NCI-H345 (cell line): ENCODE results near the gene FAM110D.

ENCODE experiments used
- DNase-seq: peaks from one replicate; lab custom pipeline; 2025; lab: John Stamatoyannopoulos, UW

FAM110D gene

DNA sequence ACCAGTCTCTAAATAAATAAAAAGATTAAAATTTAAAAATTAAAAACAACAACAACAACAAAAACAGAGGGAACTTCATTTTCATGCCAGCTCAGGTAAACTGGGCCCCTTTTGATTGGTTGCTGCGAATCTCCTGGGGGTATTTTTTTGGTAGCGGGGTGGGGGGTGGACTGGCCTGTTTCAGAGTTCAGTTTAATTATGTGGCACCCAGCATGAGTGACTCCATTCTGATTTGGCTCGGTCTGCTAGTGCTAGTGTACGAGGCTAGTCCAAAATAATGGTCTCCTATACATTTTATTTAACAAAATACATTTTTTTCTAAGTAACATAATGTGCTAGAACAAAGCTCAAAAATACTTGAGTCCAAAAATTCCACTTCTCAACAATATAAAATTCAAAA, 29.1 kb upstream of the FAM110D start:
- no peak for DNase-seq

DNA sequence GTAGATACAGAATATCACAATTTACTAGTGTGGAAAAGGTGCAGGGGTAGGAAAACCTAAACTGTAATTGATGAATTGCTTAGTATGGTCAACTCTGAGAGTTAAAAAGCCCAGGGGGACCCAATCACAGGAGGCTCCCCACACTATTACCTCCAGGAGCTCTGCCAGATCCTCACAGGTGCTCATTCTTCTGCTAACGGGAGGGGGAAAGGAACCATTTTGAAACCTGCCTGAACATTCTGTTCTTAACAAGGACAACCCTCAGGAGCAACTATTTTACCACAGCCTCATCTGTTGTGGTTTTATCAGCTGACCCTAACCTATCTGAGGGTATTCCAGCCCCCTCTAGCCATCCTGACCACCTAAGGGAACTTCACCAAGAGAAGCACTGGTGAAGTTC, 28.2 kb upstream of the FAM110D start:
- no peak for DNase-seq

DNA sequence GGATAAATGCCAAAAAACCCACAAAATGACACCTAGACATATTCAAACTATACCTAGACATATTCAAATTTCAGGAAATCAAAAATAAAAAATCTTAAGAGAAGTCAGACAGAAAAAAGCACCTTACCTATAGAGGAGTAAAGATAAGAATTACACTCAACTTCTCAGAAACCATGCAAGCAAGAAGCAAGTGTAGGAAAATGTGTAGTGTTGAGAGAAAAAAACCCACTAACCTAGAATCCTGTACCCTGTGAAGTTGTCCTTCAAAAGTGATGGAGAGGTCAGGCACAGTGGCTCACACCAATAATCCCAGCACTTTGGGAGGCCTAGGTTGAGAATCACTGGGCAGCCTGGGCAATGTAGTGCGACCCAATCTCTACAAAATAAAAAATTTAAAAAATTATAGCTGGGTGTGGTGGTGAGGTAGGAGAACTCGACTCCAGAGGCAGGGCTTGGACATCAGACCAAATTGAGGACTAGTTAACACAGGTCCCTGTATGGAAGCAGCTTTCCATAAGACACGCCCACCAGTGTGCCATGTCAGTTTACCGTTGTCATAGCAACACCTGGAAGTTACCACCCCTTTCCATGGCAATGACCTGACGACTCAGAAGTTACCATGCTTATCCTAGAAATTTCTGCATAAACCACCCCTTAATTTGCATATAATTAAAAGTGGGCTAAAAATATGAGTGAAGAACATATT, 26.6 kb upstream of the FAM110D start:
- DNase-seq: no peak

DNA sequence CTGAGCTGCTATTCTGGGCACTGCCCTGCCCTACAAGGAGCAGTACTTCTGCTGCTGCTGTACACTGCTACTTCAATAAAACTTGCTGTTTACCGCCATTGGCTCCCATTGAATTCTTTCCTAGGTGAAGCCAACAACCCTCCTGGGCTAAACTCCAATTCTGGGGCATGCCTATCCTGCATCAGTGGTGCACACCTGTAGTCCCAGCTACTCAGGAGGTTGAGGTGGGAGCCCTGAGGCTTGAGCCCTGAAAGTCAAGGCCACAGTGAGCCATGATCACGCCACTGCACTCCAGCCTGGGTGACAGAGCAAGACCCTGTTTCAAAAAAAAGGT, 26.1 kb upstream of the FAM110D start:
- DNase-seq: no peak

DNA sequence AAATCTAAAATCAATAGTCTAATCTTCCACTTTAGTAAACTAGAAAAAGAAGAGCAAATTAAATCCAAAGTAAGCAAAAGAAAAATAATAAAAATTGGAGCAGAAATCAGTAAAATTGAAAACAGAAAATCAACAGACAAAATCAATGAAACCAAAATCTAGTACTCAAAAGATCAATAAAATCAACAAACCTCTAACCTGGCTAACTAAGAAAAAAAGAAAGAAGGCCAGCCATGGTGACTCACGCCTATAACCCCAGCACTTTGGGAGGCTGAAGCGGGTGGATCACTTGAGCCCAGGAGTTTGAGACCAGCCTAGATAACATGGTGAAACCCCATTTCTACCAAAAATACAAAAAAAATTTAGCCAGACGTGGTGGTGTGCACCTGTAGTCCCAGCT, 24.4 kb upstream of the FAM110D start:
- DNase-seq: no peak

DNA sequence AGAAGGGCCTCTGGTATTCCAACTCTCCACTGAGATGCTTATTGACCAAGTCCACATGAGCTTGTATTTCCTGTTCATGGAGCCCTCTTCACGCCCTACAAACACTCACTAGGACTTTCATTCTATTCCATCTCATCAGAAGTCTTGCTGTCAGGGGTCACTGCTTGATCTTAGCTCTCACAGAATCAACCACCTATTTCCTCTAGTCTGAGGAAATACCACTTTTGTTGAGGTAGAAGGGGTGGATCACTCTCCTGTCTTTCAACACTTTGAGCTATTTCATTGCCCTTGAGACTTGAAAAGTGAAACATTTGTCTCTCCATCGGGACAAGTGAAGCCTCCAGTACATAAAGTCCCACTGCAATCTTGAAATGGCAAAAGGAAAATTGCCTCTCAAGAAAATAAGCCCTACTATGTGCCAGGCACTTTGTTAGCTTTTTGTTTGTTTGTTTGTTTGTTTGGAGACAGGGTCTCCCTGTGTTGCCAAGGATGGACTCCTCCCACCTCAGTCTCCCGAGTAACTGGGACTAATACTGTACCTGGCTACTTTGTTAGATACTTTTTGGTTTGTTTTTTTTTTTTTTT, 19.8 kb upstream of the FAM110D start:
- no peak for DNase-seq

DNA sequence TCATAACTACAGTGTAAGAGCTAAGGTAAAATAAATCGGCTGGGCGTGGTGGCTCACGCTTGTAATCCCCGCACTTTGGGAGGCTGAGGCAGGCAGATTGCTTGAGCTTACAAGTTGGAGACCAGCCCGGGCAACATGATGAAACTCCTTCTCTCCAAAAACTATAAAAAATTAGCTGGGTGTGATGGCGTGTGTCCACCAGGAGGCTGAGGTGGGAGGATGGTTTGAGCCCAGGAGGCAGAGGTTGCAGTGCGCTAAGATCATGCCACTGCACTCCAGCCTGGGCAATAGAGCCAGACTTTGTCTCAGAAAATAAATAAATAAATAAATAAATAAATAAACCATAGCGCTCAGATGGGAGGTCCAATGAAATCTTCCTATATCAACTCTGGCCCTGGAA, 16.7 kb upstream of the FAM110D start:
- DNase-seq: no peak

DNA sequence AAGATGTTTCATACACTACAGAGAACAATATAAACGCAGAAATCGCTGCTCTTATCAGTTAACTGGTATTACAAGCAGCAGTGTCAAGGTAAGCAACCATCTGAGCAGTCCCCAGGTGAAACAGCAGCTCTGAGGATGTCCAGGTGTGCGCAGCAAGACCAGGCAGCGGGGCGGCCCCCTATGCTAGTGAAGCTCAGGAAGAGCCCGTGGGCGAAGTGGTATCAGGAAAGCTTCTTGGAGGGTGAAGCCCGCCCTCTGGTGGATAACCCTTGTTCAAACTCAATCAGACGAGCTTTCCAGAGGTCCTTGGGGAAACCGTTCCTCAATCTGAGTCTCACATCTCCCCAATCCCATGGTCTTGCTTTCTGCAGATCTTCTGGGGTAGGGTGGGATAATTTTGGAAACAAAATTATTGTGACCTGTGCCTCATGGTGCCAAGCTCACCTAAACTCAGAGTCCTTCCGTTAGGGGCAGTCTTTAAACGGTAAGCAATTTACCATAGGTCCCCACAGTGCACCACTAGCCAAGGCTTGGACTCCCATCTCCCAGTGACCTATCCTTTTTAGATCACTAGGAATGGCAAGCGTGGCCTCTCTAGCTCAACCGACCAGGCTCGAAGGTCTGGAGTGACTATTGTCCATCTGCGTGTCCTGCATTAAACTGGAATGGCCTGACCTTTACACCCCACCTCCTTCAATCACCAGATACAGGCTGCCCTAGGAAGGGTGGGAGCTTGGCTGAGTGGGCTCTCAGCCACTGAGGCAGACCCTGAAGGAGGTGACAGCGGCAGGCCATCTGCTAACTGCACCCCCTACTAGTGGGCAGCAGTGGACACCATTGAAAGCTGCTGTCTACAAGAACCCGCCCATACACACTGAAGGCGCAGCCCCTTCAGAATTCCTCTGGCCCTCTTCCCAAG, 13.6 kb upstream of the FAM110D start:
- DNase-seq: peak; percentile 90

DNA sequence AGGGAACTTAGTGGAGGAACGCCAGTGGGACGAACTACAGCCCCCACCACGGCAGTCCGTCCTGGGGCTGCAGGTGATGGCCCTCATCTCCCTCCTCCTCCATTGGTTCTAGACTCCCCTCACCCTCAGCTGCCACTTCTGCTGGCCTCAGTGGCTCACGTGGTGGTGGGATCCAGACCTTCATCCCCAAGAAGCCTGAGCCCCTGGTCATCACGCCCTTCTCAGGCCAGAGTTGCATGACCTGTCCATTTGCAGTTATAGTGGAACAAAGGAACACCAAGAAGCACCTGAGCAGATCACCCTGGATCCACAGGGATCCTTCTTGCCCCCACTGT, 13.0 kb upstream of the FAM110D start:
- DNase-seq: no peak

DNA sequence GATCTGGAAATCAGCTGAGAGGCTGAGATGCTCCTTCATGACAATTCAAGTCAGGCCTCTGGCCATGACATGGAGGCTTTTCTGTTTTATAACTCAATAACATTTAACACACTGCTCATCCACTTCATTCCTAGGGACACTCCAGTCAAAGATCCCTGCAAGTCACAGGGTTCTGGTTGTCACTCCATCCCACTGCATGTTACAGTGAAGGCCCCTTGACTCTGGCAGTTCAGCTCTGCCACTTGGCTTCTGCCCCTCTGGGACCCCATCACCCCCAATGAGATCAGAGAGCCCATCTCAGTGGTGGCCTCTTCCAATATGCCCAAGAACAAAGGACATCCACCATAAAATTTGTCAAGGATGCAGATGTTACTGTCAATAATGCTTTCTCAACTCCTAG, 10.0 kb upstream of the FAM110D start:
- no peak for DNase-seq

DNA sequence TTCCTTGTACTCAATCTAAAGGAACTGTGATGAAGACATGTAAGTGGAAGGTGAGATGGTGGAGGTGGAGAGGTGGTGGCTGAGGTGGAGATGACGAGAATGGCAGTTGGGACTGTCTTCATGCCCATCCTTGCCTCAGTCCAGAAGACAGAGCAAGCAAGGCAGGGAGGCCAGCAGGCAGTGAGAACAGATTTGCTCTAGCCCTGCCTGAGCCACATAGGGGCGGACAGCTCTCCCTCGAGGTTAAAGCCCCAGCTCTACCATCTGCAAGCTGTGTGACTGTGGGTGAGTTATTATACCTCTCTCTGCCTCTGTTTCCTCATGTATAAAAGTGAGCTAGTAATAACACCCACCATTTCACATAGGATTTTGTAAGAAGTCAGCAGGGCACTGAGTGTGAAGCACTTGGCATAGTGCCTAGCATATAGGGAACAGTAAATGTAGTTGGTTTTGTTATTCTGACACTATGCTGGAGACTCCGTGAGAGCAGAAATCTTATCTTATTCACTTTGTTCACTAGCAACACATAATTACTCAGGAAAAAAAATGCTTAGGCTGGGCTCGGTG, 4.8 kb upstream of the FAM110D start:
- DNase-seq: no peak

DNA sequence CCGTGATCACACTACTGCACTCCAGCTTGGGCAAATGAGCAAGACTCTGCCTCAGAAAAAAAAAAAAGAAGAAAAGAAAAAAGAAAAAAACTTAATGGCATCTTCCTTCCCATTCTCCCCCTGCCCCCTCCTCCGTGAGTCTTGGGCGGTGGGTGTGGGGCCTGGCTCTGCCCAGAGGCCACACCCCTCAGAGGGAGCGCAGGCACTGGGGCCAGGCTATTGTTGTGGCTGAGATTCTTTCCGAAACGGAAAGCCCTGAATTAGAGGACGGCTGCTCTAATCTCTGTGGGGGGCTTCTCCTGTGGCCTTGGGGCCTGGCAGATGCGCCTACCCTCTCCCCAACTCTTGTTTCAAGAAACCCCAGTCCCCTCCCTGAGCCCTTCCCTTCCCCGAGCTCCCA, 4.1 kb upstream of the FAM110D start:
- DNase-seq: no peak

DNA sequence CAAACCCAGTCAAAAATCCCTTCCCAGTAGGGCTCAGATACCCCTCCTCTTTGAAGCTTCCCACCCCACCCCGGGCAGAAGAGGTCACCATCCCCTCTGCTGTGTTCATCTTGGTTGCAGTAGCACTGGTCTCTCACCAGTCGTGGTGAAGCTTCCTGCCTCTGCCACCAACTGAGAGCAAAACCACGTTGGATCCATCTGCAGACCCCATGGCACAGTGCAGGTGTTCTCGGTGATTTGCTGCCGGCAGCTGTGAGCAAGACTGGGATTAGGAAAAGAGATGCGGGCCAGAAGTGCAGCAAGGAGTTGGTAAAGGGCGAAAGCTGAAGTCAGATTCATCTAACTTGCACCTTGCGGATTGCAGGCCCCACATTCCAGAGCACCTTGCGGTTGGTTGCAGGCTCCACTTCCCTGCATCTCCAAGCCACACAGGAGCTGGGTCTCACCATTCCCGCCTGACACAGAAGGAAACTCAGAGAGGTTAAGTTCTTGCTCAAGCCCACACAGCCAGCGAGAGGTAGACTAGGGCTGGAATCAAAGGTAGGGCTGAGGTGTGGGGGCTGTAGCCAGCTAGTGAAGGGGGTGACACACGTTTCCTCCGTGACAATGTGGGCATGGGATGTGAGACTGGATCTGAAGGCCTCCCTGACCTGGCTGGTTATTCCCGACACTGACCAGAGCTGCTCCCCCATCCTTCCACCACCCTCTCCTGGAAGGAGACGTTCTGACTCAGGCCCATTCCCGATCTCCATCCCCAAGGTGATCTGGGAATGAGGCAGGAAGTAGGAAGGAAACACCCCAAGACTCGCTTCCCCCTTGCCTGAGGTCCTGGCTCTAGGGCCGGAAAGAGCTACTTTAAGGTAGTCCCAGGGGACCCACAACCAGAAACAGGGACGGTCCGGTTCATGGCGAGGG, 3.3 kb upstream of the FAM110D start:
- DNase-seq: no peak

DNA sequence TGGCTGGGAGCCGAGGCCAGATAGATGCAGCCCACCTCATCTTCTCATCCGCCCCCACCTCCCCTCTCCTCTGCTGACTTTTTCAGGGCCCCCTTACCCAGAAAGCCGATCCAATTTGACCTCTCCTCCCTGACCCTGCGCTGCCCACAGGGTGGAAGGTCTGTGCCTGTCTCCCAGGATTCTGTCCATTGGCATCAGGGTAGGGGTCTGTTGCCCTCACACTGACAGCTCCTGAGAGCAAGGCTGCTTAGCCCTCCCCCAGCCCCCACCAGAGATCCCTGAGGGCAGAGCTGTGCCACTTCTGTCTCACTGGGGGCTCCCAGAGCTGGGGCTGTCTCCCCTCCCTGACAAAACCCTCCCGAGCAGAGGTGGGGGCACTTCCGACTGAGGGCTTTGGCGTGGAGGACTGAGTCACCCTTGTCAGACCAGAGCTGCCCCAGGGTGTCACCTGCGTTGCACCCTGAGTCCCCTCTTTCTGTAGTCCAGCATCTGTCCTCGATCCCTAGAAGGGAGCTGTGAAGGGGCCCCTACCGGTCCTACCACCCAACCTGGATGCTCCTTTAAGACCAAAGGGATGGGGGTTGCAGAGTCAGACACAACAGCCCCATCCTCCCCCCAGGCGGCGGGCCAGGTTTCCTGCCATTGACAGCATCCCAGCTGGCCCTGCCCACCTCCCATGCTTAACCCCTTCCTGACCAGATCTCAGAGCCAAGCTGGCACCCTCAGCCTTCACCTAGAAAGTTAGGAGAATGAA, 2.4 kb upstream of the FAM110D start:
- DNase-seq: peak; percentile 10

DNA sequence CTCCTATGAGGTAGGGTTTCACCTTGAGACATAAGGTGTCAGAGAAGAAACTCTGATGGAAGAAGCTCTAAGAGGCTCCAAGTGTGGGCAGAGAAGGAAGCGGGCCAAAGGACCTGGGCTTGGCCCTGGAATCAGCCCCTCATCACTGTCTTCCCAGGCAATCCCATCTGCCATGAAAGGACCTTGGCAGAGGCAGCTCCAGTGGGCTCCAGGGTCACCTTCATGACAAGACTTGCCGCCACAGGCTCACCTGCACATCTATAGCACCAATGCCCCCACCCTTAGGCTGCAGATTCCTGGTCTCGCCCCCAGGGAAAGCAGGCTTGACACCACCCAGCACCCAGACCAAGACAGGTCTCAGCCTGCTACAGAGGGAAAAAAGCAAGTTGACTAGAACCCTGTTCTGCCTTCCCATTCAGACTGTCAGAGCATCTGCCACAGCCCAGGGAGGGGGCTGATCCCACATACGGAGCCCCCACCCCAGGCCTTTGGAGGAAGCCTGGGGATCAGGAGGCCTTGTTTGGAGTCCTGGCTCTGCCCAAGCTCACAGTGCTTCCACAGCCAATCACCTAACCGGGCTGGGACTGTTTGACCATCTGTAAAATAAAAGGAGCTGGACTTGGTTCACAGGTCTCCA, 490 bp upstream of the FAM110D start:
- no peak for DNase-seq

DNA sequence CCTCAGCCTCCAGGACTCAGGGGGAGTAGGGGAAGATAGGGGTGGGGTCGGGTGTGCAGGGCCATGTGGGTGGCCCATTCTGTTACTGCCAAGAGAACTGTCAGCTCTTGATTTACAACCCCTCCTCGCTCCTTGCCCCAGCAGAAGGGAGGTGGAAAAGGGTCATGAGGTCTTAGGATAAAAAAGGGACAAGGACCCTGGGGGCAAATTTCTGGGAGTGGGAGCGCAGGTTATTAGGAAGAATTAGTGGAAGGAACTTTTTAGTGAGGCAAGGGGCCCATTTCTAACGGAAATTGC, 812 bp downstream of the FAM110D start:
- DNase-seq: no peak

DNA sequence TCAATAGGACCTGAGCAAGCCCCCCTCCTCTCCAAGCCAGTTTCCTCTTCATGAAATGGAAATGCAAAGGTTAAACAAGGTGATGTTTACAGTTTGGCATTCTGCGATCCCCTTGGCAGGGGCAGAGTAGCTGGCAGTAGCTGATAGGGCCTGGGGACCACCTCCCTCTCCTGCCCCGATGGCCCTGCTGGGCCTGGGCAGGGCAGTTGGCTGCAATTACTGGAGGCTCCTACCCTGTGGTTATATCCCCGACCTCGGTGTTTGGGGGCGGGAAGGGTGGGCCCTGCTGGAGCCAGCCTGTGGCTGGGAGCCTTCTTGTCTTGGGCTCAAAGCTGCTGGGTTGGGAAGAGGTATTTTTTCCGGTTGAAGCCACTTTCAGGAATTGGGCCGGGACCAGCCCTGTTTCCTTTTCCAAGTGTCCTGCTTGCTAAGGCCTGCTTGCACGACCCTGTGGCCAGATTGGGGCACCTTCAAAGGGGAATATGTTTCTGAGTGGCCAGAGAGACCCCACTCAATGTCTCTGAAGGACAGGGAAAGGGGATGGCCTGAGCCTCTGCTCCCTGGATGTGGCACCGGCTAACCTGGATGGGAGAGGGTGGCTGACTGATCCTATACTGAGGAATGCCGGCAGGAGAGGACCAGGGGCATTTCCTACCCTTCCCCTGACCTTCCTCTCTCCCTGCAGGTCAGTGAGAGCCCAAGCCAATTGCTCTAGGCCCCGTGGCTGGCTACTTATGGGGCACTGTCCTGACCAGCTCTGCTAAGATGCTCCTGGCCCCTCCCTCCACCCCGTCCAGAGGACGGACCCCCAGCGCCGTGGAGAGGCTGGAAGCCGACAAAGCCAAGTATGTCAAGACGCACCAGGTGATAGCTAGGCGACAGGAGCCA, 1.9 kb downstream of the FAM110D start:
- DNase-seq: no peak

DNA sequence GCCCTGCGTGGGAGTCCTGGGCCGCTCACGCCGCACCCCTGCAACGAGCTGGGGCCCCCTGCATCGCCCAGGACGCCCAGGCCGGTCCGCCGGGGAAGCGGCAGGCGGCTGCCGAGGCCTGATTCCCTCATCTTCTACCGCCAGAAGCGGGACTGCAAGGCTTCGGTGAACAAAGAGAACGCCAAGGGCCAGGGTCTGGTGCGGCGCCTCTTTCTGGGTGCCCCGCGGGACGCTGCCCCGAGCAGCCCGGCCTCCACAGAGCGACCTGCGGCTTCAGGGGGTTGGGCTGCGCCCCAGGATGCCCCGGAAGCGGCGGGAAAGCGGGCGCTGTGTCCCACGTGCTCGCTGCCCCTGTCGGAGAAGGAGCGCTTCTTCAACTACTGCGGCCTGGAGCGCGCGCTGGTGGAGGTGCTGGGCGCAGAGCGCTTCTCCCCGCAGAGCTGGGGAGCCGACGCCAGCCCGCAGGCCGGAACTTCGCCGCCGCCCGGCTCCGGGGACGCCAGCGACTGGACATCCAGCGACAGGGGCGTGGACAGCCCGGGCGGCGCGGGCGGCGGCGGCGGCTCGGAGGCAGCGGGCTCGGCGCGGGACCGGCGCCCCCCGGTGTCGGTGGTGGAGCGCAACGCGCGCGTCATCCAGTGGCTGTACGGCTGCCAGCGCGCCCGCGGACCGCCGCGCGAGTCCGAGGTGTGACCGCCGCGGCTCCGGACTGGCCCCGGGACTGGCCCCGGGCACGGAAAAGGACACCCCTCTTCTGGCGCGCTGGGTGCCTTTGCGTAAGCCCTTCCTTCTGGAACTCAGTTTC, 2.7 kb downstream of the FAM110D start:
- DNase-seq: peak; percentile 7

DNA sequence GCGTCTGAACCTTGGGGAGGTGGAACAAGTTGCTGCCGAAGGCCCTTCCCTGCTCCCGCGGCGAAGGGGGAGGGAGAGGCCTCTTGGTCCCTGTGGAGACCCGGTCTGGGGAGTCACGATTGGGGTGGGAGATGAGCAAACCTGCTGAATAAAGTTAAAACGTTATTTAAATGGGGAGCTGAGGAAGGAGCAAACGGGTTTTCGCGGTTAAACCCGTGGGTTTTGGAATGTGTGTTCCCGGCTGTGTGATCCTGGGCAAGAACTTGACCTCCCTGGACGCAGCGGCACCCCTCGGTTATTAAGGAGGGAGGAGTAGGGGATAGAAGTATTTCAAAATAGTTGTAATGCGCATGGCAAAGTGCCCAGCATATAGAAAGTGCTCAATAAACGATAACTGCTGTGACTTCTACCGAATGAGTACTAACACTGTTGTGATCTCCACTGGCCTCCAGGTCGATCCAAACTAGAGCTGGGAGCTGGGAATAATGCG, 3.4 kb downstream of the FAM110D start:
- no peak for DNase-seq
